Duodenal mucosa (tissue), 2 donors: Measurements from ENCODE around the gene CBX7.

Experiments used
- H3K27ac ChIP-seq: one replicate; pipeline ENCODE4 v1.7.0; 2013; ENCODE audit warnings: low read depth, low read length
- H3K27me3 ChIP-seq, 2 donors: one replicate each; pipeline ENCODE4 v1.7.0; 2013; ENCODE audit warnings: low read length in 2 of 2, control low read depth in 1 of 2; ENCODE audit not compliant: insufficient read depth in 2 of 2, control insufficient read depth in 1 of 2
- H3K36me3 ChIP-seq, 2 donors: one replicate each; pipeline ENCODE4 v1.7.0; 2013; ENCODE audit warnings: low read length in 2 of 2, control low read depth in 1 of 2; ENCODE audit not compliant: insufficient read depth in 2 of 2, control insufficient read depth in 1 of 2
- H3K4me1 ChIP-seq, 2 donors: one replicate each; pipeline ENCODE4 v1.7.0; 2013; ENCODE audit warnings: low read length in 2 of 2, control low read depth in 1 of 2; ENCODE audit not compliant: insufficient read depth in 2 of 2, control insufficient read depth in 1 of 2
- H3K4me3 ChIP-seq, 2 donors: one replicate each; pipeline ENCODE4 v1.7.0; 2013; ENCODE audit warnings: low read length in 2 of 2, low read depth in 1 of 2
- H3K9ac ChIP-seq, 2 donors: one replicate each; pipeline ENCODE4 v1.7.0; 2013; ENCODE audit warnings: low read length in 2 of 2, low read depth in 1 of 2
- H3K9me3 ChIP-seq, 2 donors: one replicate each; pipeline ENCODE4 v1.7.0; 2013; ENCODE audit warnings: low read length in 2 of 2, control low read depth in 1 of 2; ENCODE audit not compliant: control insufficient read depth in 1 of 2

Gene CBX7

GRCh38 chr22:39125622-39126021, 26.9 kb downstream of the CBX7 start:
- Histone ChIP-seq H3K4me3 (no peak overlapping the region), H3K27ac (no peak overlapping the region), H3K27me3 (no peaks in the 10 kb centered on the region), H3K36me3 (peaks cover 3 to 4% of the 10 kb centered on the region in 2 donors), H3K4me1 (peaks cover 17 to 18% of the 10 kb centered on the region in 2 donors), H3K9me3 (no peaks in the 10 kb centered on the region), H3K9ac (no peak overlapping the region)

GRCh38 chr22:39123751-39124581, 28.5 kb downstream of the CBX7 start:
- H3K4me3 ChIP-seq = no peak overlapping the region
- H3K9me3 ChIP-seq = no peaks in the 10 kb centered on the region
- H3K27me3 ChIP-seq = no peaks in the 10 kb centered on the region
- H3K9ac ChIP-seq = no peak overlapping the region
- no peaks in the 10 kb centered on the region for H3K36me3 ChIP-seq
- peaks cover 6 to 8% of the 10 kb centered on the region in 2 donors for H3K4me1 ChIP-seq
- no peak overlapping the region for H3K27ac ChIP-seq

- Histone ChIP-seq H3K27me3 (no peaks in the 10 kb centered on the region), H3K9ac (no peak overlapping the region), H3K4me3 (no peak overlapping the region), H3K4me1 (peaks cover 0 to 2% of the 10 kb centered on the region in 2 donors), H3K36me3 (no peaks in the 10 kb centered on the region), H3K27ac (no peak overlapping the region), H3K9me3 (no peaks in the 10 kb centered on the region)
These were observed 29.6 kb downstream of the CBX7 start for GRCh38 chr22:39122772-39123470.

GRCh38 chr22:39120983-39121382, 31.5 kb downstream of the CBX7 start:
- Histone ChIP-seq H3K9ac (no peak overlapping the region), H3K4me1 (peaks cover 0 to 7% of the 10 kb centered on the region in 2 donors), H3K4me3 (no peak overlapping the region), H3K9me3 (no peaks in the 10 kb centered on the region), H3K36me3 (no peaks in the 10 kb centered on the region), H3K27ac (no peak overlapping the region), H3K27me3 (no peaks in the 10 kb centered on the region)

GRCh38 chr22:39117585-39118191, 34.8 kb downstream of the CBX7 start:
- H3K4me3 ChIP-seq = peak overlapping the region in 1 of 2 donors; percentile 15
- H3K9ac ChIP-seq = peak overlapping the region; percentile 12 to 21
- peaks cover 0 to 7% of the 10 kb centered on the region in 2 donors for H3K4me1 ChIP-seq
- H3K27ac ChIP-seq = no peak overlapping the region
- H3K9me3 ChIP-seq = no peaks in the 10 kb centered on the region
- no peaks in the 10 kb centered on the region for H3K27me3 ChIP-seq
- no peaks in the 10 kb centered on the region for H3K36me3 ChIP-seq

- Histone ChIP-seq H3K27me3 (no peaks in the 10 kb centered on the region), H3K4me3 (no peak overlapping the region), H3K36me3 (no peaks in the 10 kb centered on the region), H3K9me3 (no peaks in the 10 kb centered on the region), H3K27ac (no peak overlapping the region), H3K9ac (no peak overlapping the region), H3K4me1 (peaks cover 0 to 7% of the 10 kb centered on the region in 2 donors)
These were observed 36.4 kb downstream of the CBX7 start for GRCh38 chr22:39115977-39116621.

GRCh38 chr22:39115570-39115969, 36.9 kb downstream of the CBX7 start:
- H3K27ac ChIP-seq = no peak overlapping the region
- H3K9me3 ChIP-seq = no peaks in the 10 kb centered on the region
- no peaks in the 10 kb centered on the region for H3K27me3 ChIP-seq
- H3K36me3 ChIP-seq = no peaks in the 10 kb centered on the region
- no peak overlapping the region for H3K9ac ChIP-seq
- peaks cover 0 to 7% of the 10 kb centered on the region in 2 donors for H3K4me1 ChIP-seq
- H3K4me3 ChIP-seq = no peak overlapping the region

GRCh38 chr22:39114112-39114511, 38.4 kb downstream of the CBX7 start:
- H3K27me3 ChIP-seq = no peaks in the 10 kb centered on the region
- H3K4me3 ChIP-seq = no peak overlapping the region
- H3K9me3 ChIP-seq = no peaks in the 10 kb centered on the region
- no peak overlapping the region for H3K27ac ChIP-seq
- H3K9ac ChIP-seq = no peak overlapping the region
- no peaks in the 10 kb centered on the region for H3K36me3 ChIP-seq
- H3K4me1 ChIP-seq = peaks cover 0 to 7% of the 10 kb centered on the region in 2 donors

- no peak overlapping the region for H3K9ac ChIP-seq
- H3K9me3 ChIP-seq = no peaks in the 10 kb centered on the region
- H3K27ac ChIP-seq = no peak overlapping the region
- H3K36me3 ChIP-seq = no peaks in the 10 kb centered on the region
- no peaks in the 10 kb centered on the region for H3K4me1 ChIP-seq
- no peak overlapping the region for H3K4me3 ChIP-seq
- H3K27me3 ChIP-seq = no peaks in the 10 kb centered on the region
These were observed 41.6 kb downstream of the CBX7 start for GRCh38 chr22:39110631-39111561.
